Kidney (tissue), 14 donors: Measurements from ENCODE around the gene BCAS3. TPM values are rescaled to one million over a fixed set of nuclear protein-coding genes. Genes with fewer than 3 reads are reported as not detected.
A peak's percentile ranks its signal among the peaks of the same experiment; 100 is the strongest.
"Not testable (repeated sequence)": the region's sequence is repeated elsewhere in the genome, so short reads cannot be mapped to it uniquely, and the experiment has no call there.

Source experiments
- DNase-seq, 5 donors: peaks; one replicate each; pipeline ENCODE4 v3.0.0-alpha.2; 2013 to 2020
- FAIRE-seq: peaks from 2 replicates; lab custom pipeline; 2012; peaks lifted over from hg19 to GRCh38; lab: Jason Lieb, UNC
- H3K27ac ChIP-seq, 2 donors: one replicate each; pipeline ENCODE4 v1.7.0; 2013; ENCODE audit warnings: low read depth in 2 of 2, low read length in 2 of 2, inconsistent platforms in 1 of 2
- H3K27me3 ChIP-seq: one replicate; pipeline ENCODE4 v1.7.1; 2013; ENCODE audit warnings: low read length, inconsistent platforms; ENCODE audit not compliant: control insufficient read depth, insufficient read depth
- H3K36me3 ChIP-seq, 3 donors: one replicate each; pipeline versions ENCODE4 v1.7.0 to v1.7.1; 2013; ENCODE audit warnings: low read length in 3 of 3, control low read depth in 1 of 3, inconsistent platforms in 1 of 3; ENCODE audit not compliant: insufficient read depth in 3 of 3, control insufficient read depth in 2 of 3
- H3K4me1 ChIP-seq, 3 donors: one replicate each; pipeline versions ENCODE4 v1.7.0 to v1.7.1; 2013; ENCODE audit warnings: low read length in 3 of 3, inconsistent platforms in 1 of 3, low read depth in 1 of 3; ENCODE audit not compliant: control insufficient read depth in 2 of 3, insufficient read depth in 2 of 3
- H3K4me3 ChIP-seq, 3 donors: one replicate each; pipeline versions ENCODE4 v1.7.0 to v1.8.1; 2013; ENCODE audit warnings: low read length in 3 of 3, control low read depth in 1 of 3, inconsistent platforms in 1 of 3
- H3K9ac ChIP-seq, 3 donors: one replicate each; pipeline versions ENCODE4 v1.7.0 to v1.7.1; 2013; ENCODE audit warnings: low read length in 3 of 3, control low read depth in 1 of 3, inconsistent platforms in 1 of 3
- H3K9me3 ChIP-seq, 3 donors: one replicate each; pipeline versions ENCODE4 v1.7.0 to v1.7.1; 2013; ENCODE audit warnings: low read length in 3 of 3, control low read depth in 1 of 3, inconsistent platforms in 1 of 3; ENCODE audit not compliant: control insufficient read depth in 2 of 3, insufficient read depth in 1 of 3
- intact Hi-C: fragments of 100-400 bp; cut with DNase I; formaldehyde crosslinking; loops from one replicate; pipeline ENCODE4 v1.11.1; 2022
- polyA plus RNA-seq: library from polyadenylated mRNA; stranded (reverse); fragments of 350-450 nt; fragmentation: Illumina TruSeq; extraction: RNeasy Lipid Tissue Mini Kit (QIAGEN cat#74804); gene quantifications from one replicate; pipeline ENCODE4 v1.2.3, GENCODE V29; 2014; ENCODE audit warnings: low read depth, low replicate concordance; ENCODE audit not compliant: insufficient read depth
- total RNA-seq: library from RNA; stranded (reverse); fragmentation: NEBNext Ultra II Directional; extraction: Animal tissue kit (Norgen Biotek cat#: 25700); gene quantifications from one replicate; pipeline ENCODE4 v1.2.1, GENCODE V29; 2021
- TF ChIP-seq, protein P1 (sequence below): IDR thresholded peaks from 3 replicates; pipeline ENCODE4 v1.5.1; 2012; ENCODE audit warnings: mild to moderate bottlenecking, moderate library complexity, borderline replicate concordance; ENCODE audit not compliant: insufficient read depth; ENCODE audit errors: extremely low read depth
- donor health status: control.
- donor health status: control.
- donor health status: control.
- donor health status: control.
- donor health status: control.
- donor health status: DM: yes; HTN: yes; CAD: no.
- donor health status: Normal renal cell carcinoma (clear cell type).

BCAS3 gene
- total and polyA plus RNA-seq, 2 donors from 2014 or later: 18.3 to 44.1 TPM

DNA sequence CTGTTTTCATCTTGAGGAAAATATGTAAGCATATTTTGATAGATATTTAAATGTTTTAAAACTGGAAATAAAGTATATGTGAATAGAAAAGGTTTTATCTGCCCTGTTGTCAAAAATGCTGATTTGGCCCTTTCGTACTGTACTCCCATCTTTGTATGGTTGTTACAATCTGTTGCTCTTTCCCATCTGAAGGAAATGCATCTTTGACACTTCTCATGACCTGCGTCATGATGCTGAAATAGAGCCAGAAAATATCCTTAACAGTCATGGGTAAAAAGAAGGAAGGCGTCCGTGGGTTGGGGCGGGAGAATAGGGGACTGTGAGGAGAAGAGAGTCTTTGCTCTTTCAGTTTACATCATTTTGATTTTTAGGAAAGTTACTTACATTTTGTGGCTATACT, 327.7 kb downstream of the BCAS3 start:
- TF ChIP-seq, protein P1, sequence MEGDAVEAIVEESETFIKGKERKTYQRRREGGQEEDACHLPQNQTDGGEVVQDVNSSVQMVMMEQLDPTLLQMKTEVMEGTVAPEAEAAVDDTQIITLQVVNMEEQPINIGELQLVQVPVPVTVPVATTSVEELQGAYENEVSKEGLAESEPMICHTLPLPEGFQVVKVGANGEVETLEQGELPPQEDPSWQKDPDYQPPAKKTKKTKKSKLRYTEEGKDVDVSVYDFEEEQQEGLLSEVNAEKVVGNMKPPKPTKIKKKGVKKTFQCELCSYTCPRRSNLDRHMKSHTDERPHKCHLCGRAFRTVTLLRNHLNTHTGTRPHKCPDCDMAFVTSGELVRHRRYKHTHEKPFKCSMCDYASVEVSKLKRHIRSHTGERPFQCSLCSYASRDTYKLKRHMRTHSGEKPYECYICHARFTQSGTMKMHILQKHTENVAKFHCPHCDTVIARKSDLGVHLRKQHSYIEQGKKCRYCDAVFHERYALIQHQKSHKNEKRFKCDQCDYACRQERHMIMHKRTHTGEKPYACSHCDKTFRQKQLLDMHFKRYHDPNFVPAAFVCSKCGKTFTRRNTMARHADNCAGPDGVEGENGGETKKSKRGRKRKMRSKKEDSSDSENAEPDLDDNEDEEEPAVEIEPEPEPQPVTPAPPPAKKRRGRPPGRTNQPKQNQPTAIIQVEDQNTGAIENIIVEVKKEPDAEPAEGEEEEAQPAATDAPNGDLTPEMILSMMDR: no peak
- H3K36me3 ChIP-seq: no peaks in the 10 kb centered on the region
- FAIRE-seq: no peak
- H3K4me1 ChIP-seq: peaks cover 2 to 23% (median 3%) of the 10 kb centered on the region in 3 donors
- no peaks in the 10 kb centered on the region for H3K9me3 ChIP-seq
- DNase-seq: peak in 1 of 5 donors; percentile 38
- H3K27me3 ChIP-seq: no peaks in the 10 kb centered on the region
- H3K9ac ChIP-seq: no peak overlapping the region
- H3K27ac ChIP-seq: no peak overlapping the region
- H3K4me3 ChIP-seq: no peak overlapping the region
- intact Hi-C loops: no loop called here

DNA sequence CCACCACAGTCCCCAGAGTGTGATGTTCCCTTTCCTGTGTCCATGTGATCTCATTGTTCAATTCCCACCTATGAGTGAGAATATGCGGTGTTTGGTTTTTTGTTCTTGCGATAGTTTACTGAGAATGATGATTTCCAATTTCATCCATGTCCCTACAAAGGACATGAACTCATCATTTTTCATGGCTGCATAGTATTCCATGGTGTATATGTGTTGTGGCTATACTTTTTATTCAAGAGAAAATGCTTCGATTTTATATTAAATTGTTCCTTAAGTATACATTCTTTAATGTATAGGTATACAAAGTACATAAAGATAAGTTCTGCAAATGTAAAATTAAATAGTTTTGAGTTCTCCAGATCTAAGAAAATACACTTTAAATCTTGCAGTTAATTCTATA, 328.3 kb downstream of the BCAS3 start:
- H3K27ac ChIP-seq, H3K9ac ChIP-seq, H3K9me3 ChIP-seq, FAIRE-seq, H3K36me3 ChIP-seq, H3K4me3 ChIP-seq, intact Hi-C loops, DNase-seq, H3K27me3 ChIP-seq: not testable (repeated sequence)
- peaks cover under 1 to 23% (median 3%) of the 10 kb centered on the region in 3 donors for H3K4me1 ChIP-seq

DNA sequence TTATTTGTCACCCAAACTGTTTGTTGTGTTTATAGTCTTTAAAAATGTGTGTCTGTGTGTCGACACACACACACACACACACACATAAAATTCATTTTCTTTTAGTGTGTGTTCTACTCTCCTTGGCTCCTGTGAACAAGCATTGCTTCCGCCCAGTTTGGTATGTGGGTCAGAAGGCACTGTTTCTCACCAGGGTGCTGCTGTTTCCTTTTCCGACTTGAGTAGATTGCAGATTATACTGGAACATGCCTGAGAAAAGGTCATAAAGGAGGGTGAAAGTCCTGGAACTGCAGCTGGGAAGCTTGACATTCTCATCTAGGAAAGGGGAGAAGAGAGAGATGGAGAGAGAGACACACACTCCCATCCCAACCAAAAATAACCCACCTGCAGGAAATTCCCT, 330.3 kb downstream of the BCAS3 start:
- no peaks in the 10 kb centered on the region for H3K9me3 ChIP-seq
- intact Hi-C loops: no loop called here
- H3K27ac ChIP-seq: peak overlapping the region; percentile 75 to 78
- TF ChIP-seq, protein P1: no peak
- peak in 3 of 5 donors; percentile 13 to 45 (median 37) for DNase-seq
- peaks cover 0 to 23% (median 0%) of the 10 kb centered on the region in 3 donors for H3K4me1 ChIP-seq
- H3K4me3 ChIP-seq: no peak overlapping the region
- H3K27me3 ChIP-seq: no peaks in the 10 kb centered on the region
- H3K36me3 ChIP-seq: no peaks in the 10 kb centered on the region
- H3K9ac ChIP-seq: peak overlapping the region in 1 of 3 donors; percentile 52
- no peak for FAIRE-seq

DNA sequence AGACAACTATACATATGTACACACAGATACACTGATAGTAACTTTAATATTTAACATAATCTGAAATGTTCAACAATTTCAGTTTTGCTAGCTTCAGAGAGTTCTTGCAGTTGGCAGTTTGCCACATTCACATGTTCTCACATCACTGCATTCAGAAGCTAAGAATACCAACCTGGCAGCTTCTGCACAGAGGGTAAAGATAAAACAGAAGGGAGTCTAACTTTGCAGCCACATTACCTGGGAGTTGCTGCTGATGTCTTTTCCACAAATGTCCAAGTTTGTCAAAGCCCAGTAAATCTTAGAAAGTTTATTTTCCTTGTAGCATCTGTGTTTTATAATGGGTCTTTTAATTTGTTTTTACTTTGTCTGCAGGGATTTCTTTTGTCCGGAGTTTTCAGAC, 332.0 kb downstream of the BCAS3 start:
- intact Hi-C loops: no loop called here
- H3K36me3 ChIP-seq: no peaks in the 10 kb centered on the region
- no peaks in the 10 kb centered on the region for H3K27me3 ChIP-seq
- DNase-seq: peak in 3 of 5 donors; percentile 19 to 72 (median 71)
- no peaks in the 10 kb centered on the region for H3K9me3 ChIP-seq
- no peak overlapping the region for H3K4me3 ChIP-seq
- no peak for FAIRE-seq
- TF ChIP-seq, protein P1: no peak
- H3K9ac ChIP-seq: no peak overlapping the region
- H3K4me1 ChIP-seq: peaks cover 0 to 23% (median 0%) of the 10 kb centered on the region in 3 donors
- no peak overlapping the region for H3K27ac ChIP-seq
